AG10803 (cell line): Measurements from ENCODE around the gene KRT37.
"Not testable (repeated sequence)": the region's sequence is repeated elsewhere in the genome, so short reads cannot be mapped to it uniquely, and the experiment has no call there.

ENCODE experiments used
- DNase-seq: peaks from one replicate; pipeline ENCODE4 v3.0.0; 2010; ENCODE audit warnings: low read depth
- H3K4me3 ChIP-seq: 2 replicates; pipeline ENCODE4 v1.5.1; 2011; ENCODE audit warnings: mild to moderate bottlenecking, low read length, control low read depth
- TF ChIP-seq, protein P1 (sequence below): conservative IDR thresholded peaks from 2 replicates; pipeline ENCODE4 v1.5.1; 2011; ENCODE audit warnings: mild to moderate bottlenecking, low read length, control low read depth, inconsistent platforms

Gene KRT37

GRCh38 chr17:41392278-41392677 lies 32.1 kb downstream of the KRT37 start:
- H3K4me3 ChIP-seq, result no peak overlapping the region
- peak; percentile 42 for DNase-seq
- TF ChIP-seq, protein P1, sequence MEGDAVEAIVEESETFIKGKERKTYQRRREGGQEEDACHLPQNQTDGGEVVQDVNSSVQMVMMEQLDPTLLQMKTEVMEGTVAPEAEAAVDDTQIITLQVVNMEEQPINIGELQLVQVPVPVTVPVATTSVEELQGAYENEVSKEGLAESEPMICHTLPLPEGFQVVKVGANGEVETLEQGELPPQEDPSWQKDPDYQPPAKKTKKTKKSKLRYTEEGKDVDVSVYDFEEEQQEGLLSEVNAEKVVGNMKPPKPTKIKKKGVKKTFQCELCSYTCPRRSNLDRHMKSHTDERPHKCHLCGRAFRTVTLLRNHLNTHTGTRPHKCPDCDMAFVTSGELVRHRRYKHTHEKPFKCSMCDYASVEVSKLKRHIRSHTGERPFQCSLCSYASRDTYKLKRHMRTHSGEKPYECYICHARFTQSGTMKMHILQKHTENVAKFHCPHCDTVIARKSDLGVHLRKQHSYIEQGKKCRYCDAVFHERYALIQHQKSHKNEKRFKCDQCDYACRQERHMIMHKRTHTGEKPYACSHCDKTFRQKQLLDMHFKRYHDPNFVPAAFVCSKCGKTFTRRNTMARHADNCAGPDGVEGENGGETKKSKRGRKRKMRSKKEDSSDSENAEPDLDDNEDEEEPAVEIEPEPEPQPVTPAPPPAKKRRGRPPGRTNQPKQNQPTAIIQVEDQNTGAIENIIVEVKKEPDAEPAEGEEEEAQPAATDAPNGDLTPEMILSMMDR, result no peak

DNA sequence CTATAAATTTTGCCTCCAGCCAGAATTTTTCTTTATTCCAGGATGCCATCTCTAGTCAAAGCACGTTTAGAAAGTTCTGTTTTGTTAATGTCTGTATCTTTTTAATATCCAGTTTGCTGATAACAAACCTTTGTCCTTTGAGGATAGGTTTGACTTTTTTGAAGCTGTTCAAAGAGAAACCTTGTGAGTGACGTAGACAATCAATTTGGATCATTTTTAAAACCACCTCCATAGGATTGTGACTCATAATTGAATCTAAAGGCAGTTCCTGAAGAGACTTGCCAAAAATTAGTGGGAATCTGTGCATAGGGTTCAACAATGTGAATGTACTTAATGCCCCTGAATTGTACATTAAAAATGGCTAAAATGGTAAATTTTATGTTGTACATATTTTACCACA lies 32.9 kb downstream of the KRT37 start:
- DNase-seq, result no peak
- TF ChIP-seq, protein P1, result no peak
- H3K4me3 ChIP-seq, result no peak overlapping the region

DNA sequence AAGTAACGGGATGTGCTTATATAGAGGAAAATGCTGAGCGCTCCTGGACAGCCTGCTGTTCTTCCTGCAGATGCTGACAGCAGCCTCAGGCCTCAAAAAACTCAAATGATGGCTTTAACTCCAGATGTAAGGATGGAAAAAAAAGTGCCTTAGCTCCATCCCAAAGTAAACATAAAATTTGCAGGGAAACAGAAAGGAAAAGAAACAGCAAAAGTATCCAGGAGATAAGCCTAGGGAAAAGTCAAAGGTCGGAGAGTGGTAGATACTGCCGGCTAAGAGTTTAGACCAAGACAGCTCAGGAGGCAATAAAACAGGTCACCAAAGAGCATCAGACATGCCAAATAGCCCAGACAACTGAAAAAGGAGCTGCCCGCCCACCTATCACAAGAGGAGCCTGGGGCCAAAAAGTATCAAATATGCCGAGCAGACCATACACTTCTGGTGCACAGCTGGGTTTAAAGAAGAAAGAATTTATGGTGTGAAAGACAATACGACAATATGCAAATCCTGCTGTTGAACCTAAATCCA lies 33.9 kb downstream of the KRT37 start:
- H3K4me3 ChIP-seq, result no peak overlapping the region
- TF ChIP-seq, protein P1, result no peak
- no peak for DNase-seq

- no peak overlapping the region for H3K4me3 ChIP-seq
- no peak for DNase-seq
- TF ChIP-seq, protein P1, result no peak
Observed at GRCh38 chr17:41387670-41388069, 36.7 kb downstream of the KRT37 start.

DNA sequence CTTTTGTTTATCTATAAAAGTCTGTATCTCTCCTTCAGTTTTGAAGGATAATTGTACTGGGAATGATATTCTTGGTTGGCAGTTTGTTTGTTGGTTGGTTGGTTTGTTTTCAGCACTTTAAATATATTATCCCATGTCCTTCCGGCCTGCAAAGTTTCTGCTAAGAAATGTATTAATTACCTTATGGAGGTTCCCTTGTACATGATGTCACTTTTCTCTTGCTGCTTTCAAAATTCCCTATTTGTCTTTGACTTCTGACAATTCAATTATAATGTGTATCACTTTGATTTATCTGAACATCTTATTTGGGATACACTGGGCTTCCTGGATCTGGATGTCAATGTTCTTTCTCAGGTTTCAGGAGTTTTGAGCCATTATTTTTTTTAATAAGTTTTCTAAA lies 38.2 kb downstream of the KRT37 start:
- no peak for DNase-seq
- TF ChIP-seq, protein P1, result no peak
- H3K4me3 ChIP-seq, result no peak overlapping the region

DNA sequence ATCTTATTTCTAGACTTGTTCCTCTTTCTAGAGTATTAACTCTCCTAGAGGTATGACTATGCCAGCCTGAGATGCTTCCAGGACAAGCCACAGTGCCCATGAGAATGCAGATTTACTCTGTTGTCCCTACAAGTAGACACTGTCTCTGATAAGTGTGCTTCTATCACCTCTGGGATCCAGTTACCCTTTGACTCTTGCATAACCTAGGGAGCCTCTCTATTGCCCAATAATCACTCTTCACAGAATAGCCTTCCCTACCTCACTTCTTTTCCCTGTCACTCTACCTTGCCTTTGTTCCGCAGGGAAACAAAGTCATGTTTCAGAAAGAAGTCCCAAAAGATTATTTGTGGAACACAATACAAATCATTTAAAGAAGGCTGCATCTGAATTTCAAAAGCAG lies 40.7 kb downstream of the KRT37 start:
- H3K4me3 ChIP-seq, result no peak overlapping the region
- DNase-seq, result no peak
- TF ChIP-seq, protein P1, result no peak

DNA sequence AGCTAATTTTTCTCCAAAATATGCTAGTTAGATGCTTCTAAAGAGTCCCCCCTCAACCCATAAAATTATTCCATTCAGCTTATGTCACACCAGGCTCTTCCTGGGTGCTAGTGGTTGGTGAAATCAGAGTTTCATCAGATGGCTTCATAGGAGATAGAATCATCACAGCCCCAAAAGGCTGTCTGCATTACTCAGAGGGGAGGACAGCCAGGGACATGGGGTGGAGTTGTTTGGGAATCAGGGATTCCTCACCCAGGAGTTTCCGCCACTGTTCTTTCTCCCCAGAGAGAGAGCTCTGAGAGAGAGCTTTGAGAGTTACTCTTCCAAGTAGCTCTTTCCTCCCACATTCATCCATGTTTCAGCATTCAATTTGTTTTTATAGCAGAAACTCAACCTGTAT lies 42.0 kb downstream of the KRT37 start:
- TF ChIP-seq, protein P1, result no peak
- H3K4me3 ChIP-seq, result no peak overlapping the region
- DNase-seq, result peak; percentile 84

DNA sequence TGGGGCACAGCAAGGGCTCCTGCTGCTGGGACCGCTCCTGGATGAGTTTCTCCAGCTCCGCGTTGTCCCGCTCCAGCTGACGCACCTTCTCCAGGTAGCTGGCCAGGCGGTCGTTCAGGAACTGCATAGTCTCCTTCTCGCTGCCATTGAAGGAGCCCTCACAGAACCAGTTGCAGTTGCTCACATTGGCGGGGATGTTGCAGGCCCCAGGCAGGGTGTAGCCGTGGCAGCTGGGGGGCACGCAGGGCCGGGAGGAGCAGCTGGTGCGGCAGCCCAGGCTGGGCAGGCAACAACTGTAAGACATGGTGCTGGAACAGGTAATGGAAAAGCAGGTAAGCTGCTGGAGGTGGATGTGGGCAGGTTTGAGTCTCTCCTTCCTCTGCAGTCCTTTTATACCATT lies 42.4 kb downstream of the KRT37 start, which contains the start of gene KRT34:
Gene KRT34, minus strand, starts transcription at position 364 of the 400 bp plus-strand sequence. Its CDS starts 60 bp downstream, at position 304.
- DNase-seq, H3K4me3 ChIP-seq: not testable (repeated sequence)

- DNase-seq, result peak; percentile 90
Observed at GRCh38 chr17:41380091-41380490, 44.3 kb downstream of the KRT37 start.

More at GRCh38 chr17:41380091-41380490, 44.3 kb downstream of the KRT37 start:
- H3K4me3 ChIP-seq, result not testable (repeated sequence)
